ENCODE data around the gene SUGT1. TPM values are rescaled to one million over a fixed set of nuclear protein-coding genes. Genes with fewer than 3 reads are reported as not detected.

The SUGT1 gene
- total RNA-seq, 2 donors from 2014 or later: 34.4 to 47.8 TPM

DNA sequence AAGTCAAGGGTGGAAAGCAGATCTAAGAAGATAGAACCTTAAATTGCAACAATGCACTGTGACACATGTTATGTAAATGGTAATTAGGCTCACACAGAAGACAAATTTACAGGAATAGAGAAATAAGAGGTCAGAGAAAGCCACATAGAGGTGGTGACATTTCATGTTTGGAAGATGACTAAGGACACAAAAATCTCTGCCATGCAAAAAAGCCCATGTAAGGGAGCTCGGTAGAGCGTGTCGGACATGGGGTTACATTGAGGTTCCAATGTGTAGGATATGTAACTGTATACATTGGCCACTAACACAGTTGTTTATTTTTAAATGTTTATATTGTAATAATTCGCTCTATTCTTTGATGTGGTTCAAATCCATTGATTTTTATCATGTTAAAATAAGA lies 33.7 kb downstream of the SUGT1 start:
- WGBS: 98% methylated on average over 4 of the region's 4 CpGs
- H3K27me3 ChIP-seq (replicated peaks; ENCODE audit: insufficient read depth): no peaks in the 10 kb centered on the region
- intact Hi-C loops (cut with DNase I): no loop called here

DNA sequence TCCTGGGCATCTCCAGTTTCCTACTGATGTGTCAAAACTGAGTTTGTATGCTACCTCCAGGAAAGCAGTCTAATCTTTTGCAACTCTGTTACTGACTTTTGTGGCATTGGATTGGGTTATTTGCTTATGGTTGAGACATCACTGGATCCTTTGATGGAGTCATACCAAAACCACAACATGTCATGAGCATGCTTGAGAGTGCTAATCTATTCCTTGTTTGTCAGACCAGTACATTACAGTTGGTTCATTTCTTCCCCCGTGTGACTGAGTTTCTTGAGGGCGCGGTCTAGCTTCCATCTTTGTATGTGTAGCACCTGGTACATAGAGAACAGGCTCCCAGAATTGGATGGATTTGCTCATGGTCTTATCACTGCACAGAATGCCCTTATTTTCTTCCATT lies 43.2 kb downstream of the SUGT1 start:
- intact Hi-C loops (cut with DNase I): no loop called here
- 87% methylated on average over 3 of the region's 3 CpGs for WGBS
- Histone ChIP-seq H3K4me1 (replicated peaks) (no peaks in the 10 kb centered on the region), H3K4me3 (no peak overlapping the region), H3K27ac (no peak overlapping the region), H3K27me3 (replicated peaks; ENCODE audit: insufficient read depth) (no peaks in the 10 kb centered on the region), H3K9me3 (no peaks in the 10 kb centered on the region), H3K36me3 (no peaks in the 10 kb centered on the region)
- no peak for TF ChIP-seq POLR2A (IDR thresholded peaks at IDR 0.05)
- TF ChIP-seq CTCF (IDR thresholded peaks at IDR 0.05): no peak
- TF ChIP-seq POLR2AphosphoS5 (IDR thresholded peaks at IDR 0.05): no peak
- DNase-seq (ENCODE audit: low spot score): no peak

More for the DNA sequence above, 33.7 kb downstream of the SUGT1 start:
- Histone ChIP-seq H3K27ac (no peak overlapping the region), H3K4me1 (replicated peaks) (no peaks in the 10 kb centered on the region), H3K4me3 (no peak overlapping the region), H3K9me3 (no peaks in the 10 kb centered on the region), H3K36me3 (no peaks in the 10 kb centered on the region)
- no peak for DNase-seq (ENCODE audit: low spot score)
- no peak for TF ChIP-seq POLR2AphosphoS5 (IDR thresholded peaks at IDR 0.05)
- no peak for TF ChIP-seq CTCF (IDR thresholded peaks at IDR 0.05)
- no peak for TF ChIP-seq POLR2A (IDR thresholded peaks at IDR 0.05)

- no peak overlapping the region for H3K27ac ChIP-seq
- no peaks in the 10 kb centered on the region for H3K36me3 ChIP-seq
- H3K9me3 ChIP-seq: no peaks in the 10 kb centered on the region
- intact Hi-C loops (cut with DNase I): no loop called here
- H3K4me3 ChIP-seq: no peak overlapping the region
- 95% methylated on average over 5 of the region's 5 CpGs for WGBS
- no peak for DNase-seq (ENCODE audit: low spot score)
- no peaks in the 10 kb centered on the region for H3K27me3 ChIP-seq (replicated peaks; ENCODE audit: insufficient read depth)
- TF ChIP-seq CTCF (IDR thresholded peaks at IDR 0.05) (no peak), POLR2AphosphoS5 (IDR thresholded peaks at IDR 0.05) (no peak), POLR2A (IDR thresholded peaks at IDR 0.05) (no peak)
- H3K4me1 ChIP-seq (replicated peaks): no peaks in the 10 kb centered on the region
Observed at GRCh38 chr13:52696566-52696965, 43.9 kb downstream of the SUGT1 start.

- TF ChIP-seq CTCF (IDR thresholded peaks at IDR 0.05): no peak
- TF ChIP-seq POLR2AphosphoS5 (IDR thresholded peaks at IDR 0.05): no peak
- TF ChIP-seq POLR2A (IDR thresholded peaks at IDR 0.05): no peak
- intact Hi-C loops (cut with DNase I): no loop called here
- no peak for DNase-seq (ENCODE audit: low spot score)
- 78% methylated on average over 6 of the region's 6 CpGs for WGBS
- Histone ChIP-seq H3K4me1 (replicated peaks) (no peaks in the 10 kb centered on the region), H3K4me3 (no peak overlapping the region), H3K9me3 (no peaks in the 10 kb centered on the region), H3K36me3 (no peaks in the 10 kb centered on the region), H3K27me3 (replicated peaks; ENCODE audit: insufficient read depth) (no peaks in the 10 kb centered on the region), H3K27ac (no peak overlapping the region)
Observed at GRCh38 chr13:52701728-52702465, 49.3 kb downstream of the SUGT1 start.

DNA sequence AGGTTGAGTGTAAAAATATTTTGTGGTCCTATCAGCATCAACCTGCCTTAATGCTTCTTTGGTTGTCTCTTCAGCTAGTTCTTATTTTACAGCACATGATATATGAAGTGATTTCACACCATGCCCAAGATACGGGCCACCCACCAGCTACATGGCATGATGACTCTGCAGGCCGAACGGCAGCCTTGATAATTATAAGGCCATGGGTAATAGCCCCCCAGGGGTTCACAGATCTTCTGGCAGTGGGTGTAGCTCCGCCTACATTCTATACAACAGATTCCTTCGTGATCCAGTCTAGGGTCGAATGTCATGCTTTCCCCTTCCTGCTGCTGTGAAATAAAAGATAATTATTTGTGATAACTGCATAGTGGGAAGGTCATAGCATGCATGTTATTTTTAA lies 50.8 kb downstream of the SUGT1 start:
- no peaks in the 10 kb centered on the region for H3K27me3 ChIP-seq (replicated peaks; ENCODE audit: insufficient read depth)
- no peak for TF ChIP-seq POLR2AphosphoS5 (IDR thresholded peaks at IDR 0.05)
- TF ChIP-seq POLR2A (IDR thresholded peaks at IDR 0.05): no peak
- TF ChIP-seq CTCF (IDR thresholded peaks at IDR 0.05): no peak
- intact Hi-C loops (cut with DNase I): no loop called here
- H3K4me1 ChIP-seq (replicated peaks): no peaks in the 10 kb centered on the region
- H3K4me3 ChIP-seq: no peak overlapping the region
- WGBS: 70% methylated on average over 6 of the region's 6 CpGs
- DNase-seq (ENCODE audit: low spot score): no peak
- H3K9me3 ChIP-seq: no peaks in the 10 kb centered on the region
- no peak overlapping the region for H3K27ac ChIP-seq
- H3K36me3 ChIP-seq: no peaks in the 10 kb centered on the region
